ENCODE data around the gene IL17B.

The IL17B gene

GRCh38 chr5:149358868-149359495 lies 20.1 kb downstream of the IL17B start:
- no peak for DNase-seq (ENCODE audit: low read depth, low spot score)

- DNase-seq (ENCODE audit: low read depth, low spot score), result no peak
Observed at GRCh38 chr5:149358294-149358651, 20.8 kb downstream of the IL17B start.

- DNase-seq (ENCODE audit: low read depth, low spot score), result peak; percentile 90
Observed at GRCh38 chr5:149357370-149358293, 21.5 kb downstream of the IL17B start, which contains the start of gene PCYOX1L. Gene PCYOX1L, plus strand, starts transcription at chr5:149358046. Its CDS starts 23 bp downstream, at chr5:149358069.

- no peak for DNase-seq (ENCODE audit: low read depth, low spot score)
Observed at GRCh38 chr5:149356391-149356790, 22.7 kb downstream of the IL17B start.

GRCh38 chr5:149355688-149356087 lies 23.4 kb downstream of the IL17B start:
- no peak for DNase-seq (ENCODE audit: low read depth, low spot score)

- DNase-seq (ENCODE audit: low read depth, low spot score), result no peak
Observed at GRCh38 chr5:149353911-149354310, 25.2 kb downstream of the IL17B start.

GRCh38 chr5:149352169-149352568 lies 26.9 kb downstream of the IL17B start:
- no peak for DNase-seq (ENCODE audit: low read depth, low spot score)

GRCh38 chr5:149349382-149349781 lies 29.7 kb downstream of the IL17B start:
- DNase-seq (ENCODE audit: low read depth, low spot score), result no peak

GRCh38 chr5:149348518-149348917 lies 30.6 kb downstream of the IL17B start:
- DNase-seq (ENCODE audit: low read depth, low spot score), result no peak

GRCh38 chr5:149345892-149346222 lies 33.2 kb downstream of the IL17B start:
- no peak for DNase-seq (ENCODE audit: low read depth, low spot score)

GRCh38 chr5:149345147-149345891 lies 33.8 kb downstream of the IL17B start, which contains the start of gene GRPEL2:
Gene GRPEL2, plus strand, starts transcription at chr5:149345499. Its CDS starts 41 bp downstream, at chr5:149345540.
- DNase-seq (ENCODE audit: low read depth, low spot score), result peak; percentile 93

GRCh38 chr5:149344151-149344550 lies 34.9 kb downstream of the IL17B start:
- DNase-seq (ENCODE audit: low read depth, low spot score), result no peak

- no peak for DNase-seq (ENCODE audit: low read depth, low spot score)
Observed at GRCh38 chr5:149341876-149342275, 37.2 kb downstream of the IL17B start.

- no peak for DNase-seq (ENCODE audit: low read depth, low spot score)
Observed at GRCh38 chr5:149340920-149341319, 38.2 kb downstream of the IL17B start.

GRCh38 chr5:149338364-149338763 lies 40.7 kb downstream of the IL17B start:
- DNase-seq (ENCODE audit: low read depth, low spot score), result no peak

GRCh38 chr5:149337736-149338135 lies 41.4 kb downstream of the IL17B start:
- no peak for DNase-seq (ENCODE audit: low read depth, low spot score)

GRCh38 chr5:149333711-149334443 lies 45.2 kb downstream of the IL17B start:
- no peak for DNase-seq (ENCODE audit: low read depth, low spot score)

GRCh38 chr5:149328177-149328576 lies 50.9 kb downstream of the IL17B start:
- DNase-seq (ENCODE audit: low read depth, low spot score), result no peak

GRCh38 chr5:149326611-149327010 lies 52.5 kb downstream of the IL17B start:
- DNase-seq (ENCODE audit: low read depth, low spot score), result no peak

GRCh38 chr5:149325894-149326293 lies 53.2 kb downstream of the IL17B start:
- DNase-seq (ENCODE audit: low read depth, low spot score), result no peak

- DNase-seq (ENCODE audit: low read depth, low spot score), result no peak
Observed at GRCh38 chr5:149325166-149325735, 53.8 kb downstream of the IL17B start.

All from iPS DF 19.7 (cell line).